GM12878 (cell line): ENCODE measurements around the gene WDR18. TPM values are rescaled to one million over a fixed set of nuclear protein-coding genes. Genes with fewer than 3 reads are reported as not detected.

Source experiments
- ASH2L ChIP-seq: fragments of 300-600, 200-600 bp; sonication (generic); IDR thresholded peaks from 2 replicates; pipeline ENCODE4 v1.6.1; 2017; ENCODE audit warnings: low read depth, mild to moderate bottlenecking, borderline replicate concordance
- ATF7 ChIP-seq: fragments of 450-650 bp; IDR thresholded peaks from 2 replicates; pipeline ENCODE4 v1.6.1; 2016; ENCODE audit warnings: low read depth, mild to moderate bottlenecking
- BCL11A ChIP-seq: IDR thresholded peaks from 2 replicates; pipeline ENCODE4 v1.6.1; 2011; ENCODE audit warnings: low read depth, low read length
- BMI1 ChIP-seq: fragments of 450-650 bp; IDR thresholded peaks from 2 replicates; pipeline ENCODE4 v1.6.1; 2016; ENCODE audit warnings: mild to moderate bottlenecking, moderate library complexity, borderline replicate concordance
- CHD2 ChIP-seq: IDR thresholded peaks from 2 replicates; pipeline ENCODE4 v1.6.1; 2011; ENCODE audit warnings: low read depth, low read length, improper control_type of control experiment, borderline replicate concordance
- ETV6 ChIP-seq, 2 experiments: fragments of 450-650 bp in 1 of 2; IDR thresholded peaks in 1 of 2; conservative IDR thresholded peaks in 1 of 2; 2 replicates each; pipeline ENCODE4 v1.6.1; 2014; ENCODE audit warnings: antibody characterized with exemption in 1 of 2, borderline replicate concordance in 1 of 2, low read depth in 1 of 2, mild to moderate bottlenecking in 1 of 2, moderate library complexity in 1 of 2
- EZH2 ChIP-seq: IDR thresholded peaks from 2 replicates; pipeline ENCODE4 v1.6.1; 2012; ENCODE audit warnings: low read depth, mild to moderate bottlenecking, control low read depth, inconsistent platforms, low read length, borderline replicate concordance; ENCODE audit not compliant: control insufficient read depth
- HDAC2 ChIP-seq: fragments of 200-600 bp; sonication (generic); IDR thresholded peaks from 2 replicates; pipeline ENCODE4 v1.6.1; 2017
- IRF5 ChIP-seq: fragments of 450-650 bp; IDR thresholded peaks from 2 replicates; pipeline ENCODE4 v1.6.1; 2017; ENCODE audit warnings: borderline replicate concordance
- JUNB ChIP-seq: IDR thresholded peaks from 2 replicates; pipeline ENCODE4 v1.6.1; 2016; ENCODE audit warnings: antibody characterized with exemption, mild to moderate bottlenecking
- MTA2 ChIP-seq: fragments of 450-650 bp; IDR thresholded peaks from 2 replicates; pipeline ENCODE4 v1.6.1; 2016; ENCODE audit warnings: low read depth, mild to moderate bottlenecking, moderate library complexity
- NR2F1 ChIP-seq: fragments of 450-650 bp; conservative IDR thresholded peaks from 2 replicates; pipeline ENCODE4 v1.6.1; 2017; ENCODE audit warnings: mild to moderate bottlenecking
- NRF1 ChIP-seq: conservative IDR thresholded peaks from 2 replicates; pipeline ENCODE4 v1.6.1; 2011; ENCODE audit warnings: mild to moderate bottlenecking, low read depth, low read length, improper control_type of control experiment
- PAX5 ChIP-seq: IDR thresholded peaks from 2 replicates; pipeline ENCODE4 v1.6.1; 2011; ENCODE audit warnings: low read depth, low read length, borderline replicate concordance
- RAD21 ChIP-seq: IDR thresholded peaks from 2 replicates; pipeline ENCODE4 v1.6.1; 2011; ENCODE audit warnings: mild to moderate bottlenecking, low read depth, low read length, moderate library complexity; ENCODE audit not compliant: insufficient read depth
- RELA ChIP-seq: fragments of 450-650 bp; IDR thresholded peaks from 2 replicates; pipeline ENCODE4 v1.8.0; 2014; ENCODE audit warnings: borderline replicate concordance; ENCODE audit not compliant: partially characterized antibody
- RUNX3 ChIP-seq: IDR thresholded peaks from 2 replicates; pipeline ENCODE4 v1.6.1; 2012; ENCODE audit warnings: low read length, inconsistent platforms
- SMC3 ChIP-seq: IDR thresholded peaks from 2 replicates; pipeline ENCODE4 v1.6.1; 2011; ENCODE audit warnings: low read length, improper control_type of control experiment, borderline replicate concordance
- SREBF2 ChIP-seq: IDR thresholded peaks from 2 replicates; pipeline ENCODE4 v1.6.1; 2012; ENCODE audit warnings: mild to moderate bottlenecking, low read length
- STAT1 ChIP-seq: fragments of 450-650 bp; conservative IDR thresholded peaks from 2 replicates; pipeline ENCODE4 v1.6.1; 2014; ENCODE audit warnings: antibody characterized with exemption, mild to moderate bottlenecking
- TCF7 ChIP-seq: IDR thresholded peaks from 2 replicates; pipeline ENCODE4 v1.6.1; 2014; ENCODE audit warnings: antibody characterized with exemption, borderline replicate concordance
- ZNF24 ChIP-seq: fragments of 450-650 bp; IDR thresholded peaks from 2 replicates; pipeline ENCODE4 v1.6.1; 2017; ENCODE audit warnings: antibody characterized with exemption, mild to moderate bottlenecking
- polyA plus RNA-seq, 11 experiments: library from polyadenylated mRNA; depleted of rRNA in 4 of 11; unstranded in 6 of 11; stranded (reverse) in 5 of 11; fragments of >200 nt; fragmentation: Nextera tagmentation in 4 of 11; fragmentation: Illumina TruSeq in 1 of 11; extraction: Ambion mirVana in 4 of 11; extraction: Trizol in 1 of 11; gene quantifications; 1 replicate in 1 of 11; 2 replicates in 10 of 11; pipeline versions ENCODE4 v1.2.1 to v1.2.3, GENCODE V29; 2011 to 2016; ENCODE audit warnings: inconsistent platforms in 2 of 11, missing spikeins in 2 of 11, low read depth in 1 of 11
- total RNA-seq, 4 experiments: library from RNA; depleted of rRNA in 3 of 4; stranded (reverse); fragments of >200 nt in 3 of 4; fragmentation: Illumina TruSeq in 1 of 4; extraction: Trizol in 1 of 4; gene quantifications; 2 replicates each; pipeline versions ENCODE4 v1.2.1 to v1.2.3, GENCODE V29; 2013 to 2021
- TF ChIP-seq, protein P1 (sequence below): fragments of 450-650 bp; IDR thresholded peaks from 2 replicates; pipeline ENCODE4 v1.6.1; 2017; ENCODE audit warnings: mild to moderate bottlenecking, moderate library complexity

The WDR18 gene
- total and polyA plus RNA-seq, 10 of the 15 experiments (the other 5 are each of a cell fraction or from before 2014, with no cell fraction given) = 3.0 to 206 (median 62.3) TPM

DNA sequence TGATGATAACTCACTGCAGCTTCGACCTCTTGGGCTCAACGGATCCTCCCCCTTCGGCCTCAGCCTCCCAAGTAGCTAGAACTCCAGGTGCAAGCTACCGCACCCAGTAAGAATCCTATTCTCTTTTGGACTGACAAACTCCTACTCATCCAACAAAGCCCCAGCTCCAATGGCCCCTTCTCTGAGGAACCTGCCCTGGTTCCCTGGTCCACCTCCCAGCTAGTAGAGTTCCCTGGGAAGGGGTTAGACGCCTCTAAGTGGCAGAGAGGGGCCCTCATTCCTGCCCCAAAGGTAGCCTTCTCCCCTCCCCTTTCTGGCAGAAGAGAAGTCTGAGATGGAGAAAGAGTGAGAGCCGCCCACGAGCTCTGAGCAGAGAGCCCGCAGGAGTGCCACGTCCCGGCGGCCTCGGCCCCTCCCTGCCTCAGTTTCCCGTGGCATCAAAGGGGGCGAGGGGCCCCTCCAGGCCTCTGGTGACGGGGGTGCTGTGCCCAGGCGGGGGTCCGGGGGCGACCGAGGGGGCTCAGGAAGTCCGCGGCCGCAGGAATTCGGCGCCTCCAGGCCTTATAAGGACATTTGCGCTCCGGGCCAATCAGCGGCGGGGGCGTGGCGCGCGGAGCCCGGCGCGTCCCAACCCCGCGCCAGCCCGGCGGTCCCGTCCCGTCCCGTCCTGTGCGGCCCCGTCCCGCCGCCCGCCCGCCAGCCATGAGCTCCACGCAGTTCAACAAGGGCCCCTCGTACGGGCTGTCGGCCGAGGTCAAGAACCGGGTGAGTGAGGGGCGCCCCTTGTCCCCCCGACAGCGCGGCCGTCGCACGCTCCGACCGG lies 42.0 kb downstream of the WDR18 start, which contains the start of gene CNN2 (continued):
- TF ChIP-seq RAD21 = no peak
- no peak; the same call in 1 of the 2 replicates for TF ChIP-seq NR2F1
- no peak for TF ChIP-seq RELA
- TF ChIP-seq TCF7 = no peak
- TF ChIP-seq BCL11A = no peak
- TF ChIP-seq CHD2 = no peak
- TF ChIP-seq ASH2L = no peak
- TF ChIP-seq STAT1 = no peak
- TF ChIP-seq ZNF24 = no peak
- TF ChIP-seq MTA2 = no peak
- TF ChIP-seq SREBF2 = no peak
- TF ChIP-seq IRF5 = no peak
- TF ChIP-seq ATF7 = no peak
- TF ChIP-seq HDAC2 = no peak
- no peak for TF ChIP-seq EZH2
- TF ChIP-seq SMC3 = no peak
- no peak for TF ChIP-seq BMI1
- no peak for TF ChIP-seq PAX5
- TF ChIP-seq JUNB = no peak
- no peak for TF ChIP-seq ETV6 (conservative IDR thresholded peaks at IDR 0.05 in 1 of 2, IDR thresholded peaks at IDR 0.05 in 1 of 2; ENCODE audit: borderline replicate concordance in 1 of 2, low read depth in 1 of 2)
- no peak for TF ChIP-seq NRF1
- no peak for TF ChIP-seq RUNX3
- TF ChIP-seq, protein P1, sequence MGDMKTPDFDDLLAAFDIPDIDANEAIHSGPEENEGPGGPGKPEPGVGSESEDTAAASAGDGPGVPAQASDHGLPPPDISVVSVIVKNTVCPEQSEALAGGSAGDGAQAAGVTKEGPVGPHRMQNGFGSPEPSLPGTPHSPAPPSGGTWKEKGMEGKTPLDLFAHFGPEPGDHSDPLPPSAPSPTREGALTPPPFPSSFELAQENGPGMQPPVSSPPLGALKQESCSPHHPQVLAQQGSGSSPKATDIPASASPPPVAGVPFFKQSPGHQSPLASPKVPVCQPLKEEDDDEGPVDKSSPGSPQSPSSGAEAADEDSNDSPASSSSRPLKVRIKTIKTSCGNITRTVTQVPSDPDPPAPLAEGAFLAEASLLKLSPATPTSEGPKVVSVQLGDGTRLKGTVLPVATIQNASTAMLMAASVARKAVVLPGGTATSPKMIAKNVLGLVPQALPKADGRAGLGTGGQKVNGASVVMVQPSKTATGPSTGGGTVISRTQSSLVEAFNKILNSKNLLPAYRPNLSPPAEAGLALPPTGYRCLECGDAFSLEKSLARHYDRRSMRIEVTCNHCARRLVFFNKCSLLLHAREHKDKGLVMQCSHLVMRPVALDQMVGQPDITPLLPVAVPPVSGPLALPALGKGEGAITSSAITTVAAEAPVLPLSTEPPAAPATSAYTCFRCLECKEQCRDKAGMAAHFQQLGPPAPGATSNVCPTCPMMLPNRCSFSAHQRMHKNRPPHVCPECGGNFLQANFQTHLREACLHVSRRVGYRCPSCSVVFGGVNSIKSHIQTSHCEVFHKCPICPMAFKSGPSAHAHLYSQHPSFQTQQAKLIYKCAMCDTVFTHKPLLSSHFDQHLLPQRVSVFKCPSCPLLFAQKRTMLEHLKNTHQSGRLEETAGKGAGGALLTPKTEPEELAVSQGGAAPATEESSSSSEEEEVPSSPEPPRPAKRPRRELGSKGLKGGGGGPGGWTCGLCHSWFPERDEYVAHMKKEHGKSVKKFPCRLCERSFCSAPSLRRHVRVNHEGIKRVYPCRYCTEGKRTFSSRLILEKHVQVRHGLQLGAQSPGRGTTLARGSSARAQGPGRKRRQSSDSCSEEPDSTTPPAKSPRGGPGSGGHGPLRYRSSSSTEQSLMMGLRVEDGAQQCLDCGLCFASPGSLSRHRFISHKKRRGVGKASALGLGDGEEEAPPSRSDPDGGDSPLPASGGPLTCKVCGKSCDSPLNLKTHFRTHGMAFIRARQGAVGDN = peak; percentile 54; the same call in 1 of the 2 replicates
